GM18520 (cell line): ENCODE results near the gene DNAJC30.

ENCODE experiments used
- ATAC-seq: cut with Tn5 transposase; IDR thresholded peaks from one replicate; pipeline ENCODE4 v1.9.1; 2021; ENCODE audit not compliant: unreplicated experiment

The DNAJC30 gene

GRCh38 chr7:73708961-73709549, 25.8 kb upstream of the DNAJC30 start:
- no peak for ATAC-seq

GRCh38 chr7:73707045-73707631, 23.9 kb upstream of the DNAJC30 start:
- no peak for ATAC-seq

GRCh38 chr7:73706126-73707044, 23.1 kb upstream of the DNAJC30 start:
- ATAC-seq: no peak

GRCh38 chr7:73705551-73705920, 22.3 kb upstream of the DNAJC30 start:
- no peak for ATAC-seq

- ATAC-seq: no peak
Measured at GRCh38 chr7:73704640-73705550, 21.6 kb upstream of the DNAJC30 start.

- ATAC-seq: no peak
Measured at GRCh38 chr7:73703757-73704639, 20.7 kb upstream of the DNAJC30 start.

GRCh38 chr7:73703225-73703624, 20.0 kb upstream of the DNAJC30 start:
- ATAC-seq: no peak

- ATAC-seq: no peak
Measured at GRCh38 chr7:73702665-73703064, 19.4 kb upstream of the DNAJC30 start.

GRCh38 chr7:73702226-73702625, 19.0 kb upstream of the DNAJC30 start:
- ATAC-seq: no peak

GRCh38 chr7:73701357-73701995, 18.2 kb upstream of the DNAJC30 start:
- no peak for ATAC-seq

- ATAC-seq: no peak
Measured at GRCh38 chr7:73700581-73701134, 17.4 kb upstream of the DNAJC30 start.

GRCh38 chr7:73700069-73700423, 16.8 kb upstream of the DNAJC30 start:
- no peak for ATAC-seq

- no peak for ATAC-seq
Measured at GRCh38 chr7:73699370-73700068, 16.3 kb upstream of the DNAJC30 start.

GRCh38 chr7:73698410-73698809, 15.2 kb upstream of the DNAJC30 start:
- no peak for ATAC-seq

- ATAC-seq: no peak
Measured at GRCh38 chr7:73696372-73696771, 13.1 kb upstream of the DNAJC30 start.

- no peak for ATAC-seq
Measured at GRCh38 chr7:73690646-73691045, 7.4 kb upstream of the DNAJC30 start.

- ATAC-seq: no peak
Measured at GRCh38 chr7:73688288-73688687, 5.0 kb upstream of the DNAJC30 start.

- no peak for ATAC-seq
Measured at GRCh38 chr7:73685311-73685710, 2.1 kb upstream of the DNAJC30 start.
